Mesothelial cell of epicardium (in vitro differentiated cells): ENCODE results near the gene RIPOR2. TPM values are rescaled to one million over a fixed set of nuclear protein-coding genes. Genes with fewer than 3 reads are reported as not detected.

Source experiments
- DNase-seq, 2 experiments: peaks; one replicate each; pipeline ENCODE4 v3.0.0; 2021; ENCODE audit warnings: low spot score in 2 of 2; ENCODE audit not compliant: unreplicated experiment in 2 of 2
- H3K27ac Mint-ChIP-seq: 2 replicates; pipeline ENCODE4 v1.8.0; 2021; ENCODE audit warnings: mixed read lengths
- H3K27me3 Mint-ChIP-seq: 2 replicates; pipeline ENCODE4 v1.8.0; 2021; ENCODE audit warnings: low read depth, mixed read lengths
- H3K36me3 Mint-ChIP-seq: 2 replicates; pipeline ENCODE4 v1.8.0; 2021; ENCODE audit warnings: mixed read lengths
- H3K4me1 Mint-ChIP-seq: 2 replicates; pipeline ENCODE4 v1.8.0; 2021; ENCODE audit warnings: mixed read lengths
- H3K4me3 Mint-ChIP-seq: 2 replicates; pipeline ENCODE4 v1.8.0; 2021; ENCODE audit warnings: mild to moderate bottlenecking, moderate library complexity, mixed read lengths
- H3K9me3 Mint-ChIP-seq: 2 replicates; pipeline ENCODE4 v1.8.0; 2021; ENCODE audit warnings: mixed read lengths
- total RNA-seq: library from RNA; stranded (reverse); gene quantifications from 3 replicates; pipeline ENCODE4 v1.2.1, GENCODE V29; 2021
- TF ChIP-seq, protein P1 (sequence below): fragments of 200-600 bp; sonication (generic); IDR thresholded peaks from one replicate; pipeline ENCODE4 v1.5.0; 2021; ENCODE audit warnings: antibody characterized with exemption; ENCODE audit not compliant: unreplicated experiment

The RIPOR2 gene
- total RNA-seq, 1 donor from 2014 or later = 1.7 TPM

DNA sequence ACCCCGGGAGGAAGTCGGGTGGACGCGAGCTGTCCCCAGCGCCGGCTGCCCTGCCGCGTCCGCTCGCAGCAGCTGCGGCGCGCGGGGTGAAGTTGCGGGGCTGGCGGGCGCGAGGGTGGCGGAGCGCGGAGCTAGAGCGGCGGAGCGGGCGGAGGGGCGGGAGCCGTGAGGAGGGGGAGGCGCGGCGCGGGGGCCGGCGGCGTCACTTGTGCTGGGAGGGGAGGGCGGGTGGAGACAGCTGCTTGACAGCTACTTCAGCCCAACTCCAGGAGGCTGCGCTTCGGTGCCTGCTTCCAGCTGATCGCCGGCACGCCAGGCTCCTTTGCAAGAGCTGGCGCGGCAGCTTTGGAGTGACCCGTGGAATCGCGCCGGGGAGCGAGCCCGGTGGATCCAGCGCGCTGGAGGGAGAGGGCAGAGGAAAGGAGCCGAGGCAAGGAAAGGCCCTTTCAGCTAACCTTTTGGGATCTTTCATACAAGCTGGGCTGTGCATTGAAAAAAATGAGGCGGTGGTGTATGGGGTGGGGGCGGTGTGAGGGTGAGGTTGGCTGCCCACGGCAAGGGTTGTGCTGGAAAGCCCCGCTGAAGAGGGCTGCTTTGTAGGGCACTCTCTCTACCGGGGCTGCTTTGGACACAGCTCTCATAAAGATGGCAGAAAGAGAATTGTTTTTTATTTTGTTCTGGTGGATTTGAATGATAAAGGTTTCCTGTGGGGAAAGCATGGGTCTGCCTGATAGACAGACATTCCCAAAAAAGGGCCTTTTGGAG, 24.6 kb downstream of the RIPOR2 start:
- H3K4me3 Mint-ChIP-seq = peak overlapping the region; percentile 79
- peaks cover 21% of the 10 kb centered on the region for H3K4me1 Mint-ChIP-seq
- DNase-seq = peak; percentile 45 to 67
- H3K27ac Mint-ChIP-seq = no peak overlapping the region
- peaks cover 51% of the 10 kb centered on the region for H3K27me3 Mint-ChIP-seq
- TF ChIP-seq, protein P1, sequence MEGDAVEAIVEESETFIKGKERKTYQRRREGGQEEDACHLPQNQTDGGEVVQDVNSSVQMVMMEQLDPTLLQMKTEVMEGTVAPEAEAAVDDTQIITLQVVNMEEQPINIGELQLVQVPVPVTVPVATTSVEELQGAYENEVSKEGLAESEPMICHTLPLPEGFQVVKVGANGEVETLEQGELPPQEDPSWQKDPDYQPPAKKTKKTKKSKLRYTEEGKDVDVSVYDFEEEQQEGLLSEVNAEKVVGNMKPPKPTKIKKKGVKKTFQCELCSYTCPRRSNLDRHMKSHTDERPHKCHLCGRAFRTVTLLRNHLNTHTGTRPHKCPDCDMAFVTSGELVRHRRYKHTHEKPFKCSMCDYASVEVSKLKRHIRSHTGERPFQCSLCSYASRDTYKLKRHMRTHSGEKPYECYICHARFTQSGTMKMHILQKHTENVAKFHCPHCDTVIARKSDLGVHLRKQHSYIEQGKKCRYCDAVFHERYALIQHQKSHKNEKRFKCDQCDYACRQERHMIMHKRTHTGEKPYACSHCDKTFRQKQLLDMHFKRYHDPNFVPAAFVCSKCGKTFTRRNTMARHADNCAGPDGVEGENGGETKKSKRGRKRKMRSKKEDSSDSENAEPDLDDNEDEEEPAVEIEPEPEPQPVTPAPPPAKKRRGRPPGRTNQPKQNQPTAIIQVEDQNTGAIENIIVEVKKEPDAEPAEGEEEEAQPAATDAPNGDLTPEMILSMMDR = no peak
- H3K9me3 Mint-ChIP-seq = no peaks in the 10 kb centered on the region
- no peaks in the 10 kb centered on the region for H3K36me3 Mint-ChIP-seq

DNA sequence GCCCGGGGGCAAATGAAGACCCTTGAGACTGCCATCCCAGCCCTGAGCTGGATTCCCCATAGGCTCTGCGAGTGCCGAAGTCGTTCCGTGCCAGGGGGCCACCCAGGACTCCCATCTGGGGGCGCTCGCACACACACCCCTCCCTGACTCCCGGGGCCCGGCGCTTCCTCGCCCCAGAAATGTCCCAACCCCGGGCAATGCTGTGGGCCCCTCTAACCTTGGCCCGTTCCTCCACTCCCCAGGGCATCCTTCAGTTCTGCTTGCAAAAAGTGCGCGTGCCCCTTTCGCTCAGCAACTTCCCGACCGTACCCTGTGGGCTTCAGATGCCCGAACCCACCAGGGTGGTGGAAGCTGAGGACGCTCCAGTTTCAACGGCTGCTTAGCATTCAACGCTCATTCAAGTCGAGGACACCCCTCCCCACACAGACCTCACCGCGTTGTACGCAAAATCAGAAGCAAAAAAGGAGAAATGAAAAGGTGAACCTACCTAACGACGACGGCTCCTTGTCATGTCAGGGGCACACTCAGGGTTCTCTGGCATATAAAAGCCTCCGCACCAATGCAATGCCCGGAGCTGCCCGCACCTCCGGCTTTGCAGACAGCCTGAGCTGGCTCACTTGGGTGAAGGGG, 25.3 kb downstream of the RIPOR2 start:
- Mint-ChIP-seq H3K27ac (no peak overlapping the region), H3K36me3 (no peaks in the 10 kb centered on the region), H3K27me3 (peaks cover 51% of the 10 kb centered on the region), H3K4me1 (peaks cover 22% of the 10 kb centered on the region), H3K4me3 (peak overlapping the region; percentile 72), H3K9me3 (no peaks in the 10 kb centered on the region)
- TF ChIP-seq, protein P1 = no peak
- no peak for DNase-seq

DNA sequence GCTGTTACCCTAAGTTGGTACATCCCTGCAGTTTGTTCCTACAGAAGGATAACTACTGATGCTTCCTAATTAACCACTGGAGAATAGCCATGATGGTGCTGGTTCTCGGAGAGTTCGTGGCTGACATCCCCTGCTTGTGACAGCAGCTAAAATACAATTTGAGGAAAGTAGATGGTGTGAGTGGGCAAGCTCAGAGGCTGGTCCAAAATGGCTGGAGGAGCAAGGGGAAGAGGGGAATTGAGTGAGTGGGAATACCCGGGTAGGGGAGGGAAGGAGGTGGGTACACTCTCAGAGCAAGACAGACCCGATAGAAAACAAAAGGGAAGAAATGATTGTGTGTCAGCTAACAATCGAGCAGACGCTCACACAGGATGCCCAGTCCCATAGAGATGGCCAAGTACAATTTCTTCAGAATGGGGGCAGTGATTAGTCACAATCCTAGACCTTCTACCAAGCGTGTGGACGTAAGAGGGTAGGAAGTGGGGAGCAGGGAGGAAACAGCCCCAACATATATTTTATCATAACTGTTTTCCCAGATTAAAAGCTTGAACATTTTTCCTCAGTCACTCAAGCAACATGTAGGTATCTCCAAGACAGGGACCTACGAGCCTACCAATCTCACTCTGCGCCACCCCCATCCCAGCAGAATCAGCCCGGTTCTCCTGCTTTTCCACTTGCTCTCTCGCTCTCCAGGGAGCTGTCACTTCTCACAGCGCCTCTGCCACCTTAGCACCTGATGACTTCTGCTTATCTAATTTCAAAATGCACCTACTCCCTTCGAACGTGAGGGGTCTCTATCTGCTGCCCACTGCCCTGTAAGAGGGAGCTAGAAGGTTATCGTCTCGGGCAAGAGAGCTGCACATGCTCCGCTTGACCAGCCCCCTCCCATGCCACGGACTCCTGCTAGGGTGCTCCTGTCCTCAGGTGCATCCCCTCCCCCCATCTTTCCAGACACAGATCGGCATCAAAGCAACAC, 26.2 kb downstream of the RIPOR2 start:
- Mint-ChIP-seq H3K36me3 (no peaks in the 10 kb centered on the region), H3K4me3 (peak overlapping the region; percentile 72), H3K9me3 (no peaks in the 10 kb centered on the region), H3K27ac (no peak overlapping the region), H3K4me1 (peaks cover 22% of the 10 kb centered on the region), H3K27me3 (peaks cover 50% of the 10 kb centered on the region)
- TF ChIP-seq, protein P1 = no peak
- DNase-seq = no peak

DNA sequence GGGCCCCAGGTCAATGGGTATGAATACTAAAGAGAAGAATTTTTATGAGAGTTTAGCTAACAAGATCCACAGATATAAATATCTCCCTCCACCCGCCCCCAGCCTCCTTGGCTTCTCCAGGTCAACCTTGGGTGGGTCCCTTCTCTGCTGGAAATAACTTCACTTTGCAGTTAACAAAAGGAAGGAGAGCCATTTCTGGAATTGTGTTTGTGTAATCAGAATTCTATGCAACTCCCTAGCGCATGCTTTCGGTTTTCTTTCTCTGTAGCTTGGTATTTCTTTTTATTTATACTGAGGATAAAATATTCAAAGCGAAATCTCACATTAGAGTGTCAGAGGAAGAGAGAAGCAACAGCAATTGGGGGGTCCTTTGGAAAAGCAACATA, 27.1 kb downstream of the RIPOR2 start:
- H3K36me3 Mint-ChIP-seq = no peaks in the 10 kb centered on the region
- TF ChIP-seq, protein P1 = no peak
- H3K4me3 Mint-ChIP-seq = no peak overlapping the region
- H3K27me3 Mint-ChIP-seq = peaks cover 48% of the 10 kb centered on the region
- H3K4me1 Mint-ChIP-seq = peaks cover 22% of the 10 kb centered on the region
- DNase-seq = no peak
- no peak overlapping the region for H3K27ac Mint-ChIP-seq
- no peaks in the 10 kb centered on the region for H3K9me3 Mint-ChIP-seq

DNA sequence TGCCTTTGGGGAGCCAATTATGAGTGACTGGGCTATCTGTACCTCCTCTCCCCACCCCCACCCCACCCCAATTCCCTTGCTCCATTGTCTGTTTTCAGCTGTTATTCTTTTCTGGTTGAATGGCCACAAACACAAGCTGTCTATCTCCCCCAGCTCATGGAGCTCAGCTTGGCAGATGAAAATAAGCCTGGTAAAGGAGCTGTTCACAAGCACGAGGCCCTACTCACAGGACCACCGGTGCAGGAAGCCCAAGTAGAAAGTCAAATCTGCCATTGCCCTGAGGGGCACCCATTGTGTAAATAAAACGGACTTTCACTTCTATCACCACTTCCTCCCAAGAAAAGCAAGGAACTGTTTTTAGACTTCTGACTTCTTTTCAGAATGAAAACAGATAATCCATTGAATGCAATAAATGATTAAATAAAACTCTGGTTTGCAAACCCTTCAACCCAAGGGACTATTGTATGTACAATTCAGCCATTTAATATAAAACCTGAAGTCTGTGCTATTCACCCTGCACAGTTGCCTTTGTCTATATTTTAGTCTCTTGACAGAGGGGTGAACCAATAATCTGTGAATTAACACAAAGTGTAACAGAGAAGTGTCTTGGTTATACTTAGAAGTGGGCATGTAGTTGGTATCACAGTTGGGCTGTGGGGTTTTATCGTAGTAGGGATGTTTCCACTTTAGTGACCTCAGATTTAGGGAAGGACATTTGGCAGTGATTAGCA, 27.7 kb downstream of the RIPOR2 start:
- no peak for DNase-seq
- Mint-ChIP-seq H3K36me3 (no peaks in the 10 kb centered on the region), H3K4me1 (peaks cover 22% of the 10 kb centered on the region), H3K9me3 (peaks cover 2% of the 10 kb centered on the region), H3K27ac (no peak overlapping the region), H3K4me3 (no peak overlapping the region), H3K27me3 (peaks cover 43% of the 10 kb centered on the region)
- TF ChIP-seq, protein P1 = no peak
